Memory B cell (primary cell): ENCODE results near the gene AKT1S1.
"Not testable (repeated sequence)": the region's sequence is repeated elsewhere in the genome, so short reads cannot be mapped to it uniquely, and the experiment has no call there.

ENCODE experiments used
- ATAC-seq: fragments of 150-1000 bp; cut with Tn5 transposase; 2 replicates; pipeline ENCODE4 v1.10.0; 2021; ENCODE audit warnings: low read depth, mild to moderate bottlenecking, moderate library complexity
- DNase-seq, 2 donors: peaks; one replicate each; pipeline ENCODE4 v3.0.0; 2022; ENCODE audit warnings: low spot score in 2 of 2
- H3K27ac Mint-ChIP-seq: one replicate; pipeline ENCODE4 v1.8.0; 2022; ENCODE audit warnings: mild to moderate bottlenecking, moderate library complexity, mixed read lengths
- H3K27me3 Mint-ChIP-seq: one replicate; pipeline ENCODE4 v1.8.0; 2022; ENCODE audit warnings: mixed read lengths
- H3K36me3 Mint-ChIP-seq: one replicate; pipeline ENCODE4 v1.8.0; 2022; ENCODE audit warnings: mild to moderate bottlenecking, mixed read lengths
- H3K4me1 Mint-ChIP-seq: one replicate; pipeline ENCODE4 v1.8.0; 2022; ENCODE audit warnings: mixed read lengths
- H3K4me3 Mint-ChIP-seq: one replicate; pipeline ENCODE4 v1.8.0; 2022; ENCODE audit warnings: mild to moderate bottlenecking, moderate library complexity, mixed read lengths
- H3K9me3 Mint-ChIP-seq: one replicate; pipeline ENCODE4 v1.8.0; 2022; ENCODE audit warnings: mixed read lengths

The AKT1S1 gene

GRCh38 chr19:49823472-49823871 lies 53.7 kb downstream of the AKT1S1 start:
- H3K4me1 Mint-ChIP-seq: peaks cover 25% of the 10 kb centered on the region
- peaks cover 9% of the 10 kb centered on the region for H3K36me3 Mint-ChIP-seq
- no peak overlapping the region for H3K27ac Mint-ChIP-seq
- ATAC-seq (peak; percentile 82), DNase-seq (no peak)
- H3K27me3 Mint-ChIP-seq: no peaks in the 10 kb centered on the region
- H3K9me3 Mint-ChIP-seq: no peaks in the 10 kb centered on the region
- H3K4me3 Mint-ChIP-seq: peak overlapping the region; percentile 53

GRCh38 chr19:49820125-49820524 lies 57.0 kb downstream of the AKT1S1 start:
- no peaks in the 10 kb centered on the region for H3K9me3 Mint-ChIP-seq
- H3K27ac Mint-ChIP-seq: no peak overlapping the region
- H3K36me3 Mint-ChIP-seq: peaks cover 4% of the 10 kb centered on the region
- no peak overlapping the region for H3K4me3 Mint-ChIP-seq
- H3K4me1 Mint-ChIP-seq: peaks cover 21% of the 10 kb centered on the region
- ATAC-seq: no peak
- DNase-seq: no peak
- H3K27me3 Mint-ChIP-seq: no peaks in the 10 kb centered on the region

- not testable (repeated sequence) for H3K36me3 Mint-ChIP-seq, DNase-seq, H3K27me3 Mint-ChIP-seq, H3K9me3 Mint-ChIP-seq, ATAC-seq
- Mint-ChIP-seq H3K4me3 (peak overlapping the region; percentile 99), H3K27ac (peak overlapping the region; percentile 100), H3K4me1 (peaks cover 19% of the 10 kb centered on the region)
These were observed 57.6 kb downstream of the AKT1S1 start for GRCh38 chr19:49819452-49820115.
